Melanocyte of skin (primary cell): Measurements from ENCODE around the gene AP1M1. TPM values are rescaled to one million over a fixed set of nuclear protein-coding genes. Genes with fewer than 3 reads are reported as not detected.

ENCODE experiments used
- small RNA-seq, 2 donors: library from RNA; depleted of rRNA; stranded (forward); fragments of <200 nt; gene quantifications; one replicate each; pipeline ENCODE3, GENCODE V24; 2012
- total RNA-seq, 2 donors: library from RNA; depleted of rRNA; stranded (reverse); fragments of >200 nt; gene quantifications; 2 replicates each; pipeline ENCODE4 v1.2.3, GENCODE V29; 2012

AP1M1 gene
- 10 to 100 TPM; 74.3 to 82.6 TPM for total RNA-seq

DNA sequence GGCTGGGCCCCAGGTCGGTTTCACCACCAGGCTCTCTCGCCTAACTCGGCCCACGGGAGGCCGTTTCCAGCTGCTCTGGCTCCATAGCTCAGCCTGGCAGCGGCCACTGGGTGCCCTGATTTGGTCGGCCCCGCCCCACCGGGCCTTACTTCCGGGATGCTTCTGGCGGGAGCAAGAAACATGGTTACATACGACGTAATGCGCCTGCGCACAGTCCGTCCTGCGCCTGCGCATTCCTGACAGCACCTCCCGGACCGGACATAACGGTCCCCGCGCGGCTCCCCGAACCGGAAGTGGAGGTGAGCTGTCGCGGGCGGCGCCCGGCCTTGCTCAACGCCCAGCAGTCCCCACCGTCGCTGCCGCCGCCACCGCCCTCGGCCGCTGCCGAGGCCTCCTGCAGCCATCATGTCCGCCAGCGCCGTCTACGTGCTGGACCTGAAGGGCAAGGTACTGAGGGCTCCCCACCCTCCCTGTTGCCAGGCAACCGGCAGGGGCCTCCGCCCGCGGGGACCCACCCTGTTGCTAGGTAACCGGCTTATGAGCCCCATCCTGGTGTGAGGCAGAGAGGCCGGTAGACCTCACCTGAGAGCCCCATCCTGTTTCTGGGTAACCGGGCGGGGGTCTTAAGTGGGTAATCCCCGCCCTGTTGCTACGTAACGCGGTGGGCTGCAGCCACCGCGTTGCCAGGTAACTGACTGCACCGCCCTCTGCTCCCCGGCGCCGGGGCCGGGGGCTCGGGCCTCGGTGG is at the start of gene AP1M1:
TSS of gene AP1M1 (plus strand) at position 290 of the 748 bp plus-strand sequence. CDS start at position 406, 116 bp downstream.

DNA sequence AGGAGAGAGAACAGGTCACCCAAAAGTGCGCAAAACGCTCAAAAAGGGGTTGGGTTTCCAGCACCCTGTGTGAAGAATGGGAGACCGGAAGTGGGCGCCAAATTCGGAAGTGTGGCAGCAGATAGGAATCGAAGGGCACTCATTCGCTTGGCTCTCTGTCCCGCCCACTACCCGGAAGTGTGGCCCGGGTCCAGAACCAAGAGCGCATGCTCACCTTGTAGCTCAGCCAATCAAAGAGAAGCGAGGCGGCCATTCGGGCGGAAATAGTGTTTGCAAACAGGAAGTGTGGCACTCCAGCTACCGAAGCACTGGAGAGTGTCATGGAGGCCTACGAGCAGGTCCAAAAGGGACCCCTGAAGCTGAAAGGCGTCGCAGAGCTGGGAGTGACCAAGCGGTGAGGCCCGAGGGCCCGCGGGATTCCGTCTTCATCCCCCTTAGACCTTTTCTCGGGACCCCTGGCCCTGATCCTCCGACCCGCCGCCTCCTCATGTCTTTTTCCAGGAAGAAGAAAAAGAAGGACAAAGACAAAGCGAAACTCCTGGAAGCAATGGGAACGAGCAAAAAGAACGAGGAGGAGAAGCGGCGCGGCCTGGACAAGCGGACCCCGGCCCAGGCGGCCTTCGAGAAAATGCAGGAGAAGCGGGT is 12.5 kb upstream of the AP1M1 start, which contains the start of gene FAM32A:
TSS of gene FAM32A (plus strand) at position 288 of the 645 bp plus-strand sequence. CDS start at position 321, 33 bp downstream.

Small RNA genes lying within 50 kb of the gene (small RNA-seq; reads per million reads assigned to genes)
- gene RF00017, result 0 reads per million in 2 donors

Other genes with a start within 250 kb of the AP1M1 start
- not detected for gene OR10H4, start 248.9 kb upstream of the AP1M1 start, total RNA-seq
- 100 to 1,000 TPM; 409 to 554 TPM for gene TPM4, start 121.4 kb upstream of the AP1M1 start, total RNA-seq
- 100 to 1,000 TPM in 1 of 2 donors, 10 to 100 TPM in 1; 89.5 to 143 TPM for gene RAB8A, start 86.0 kb upstream of the AP1M1 start, total RNA-seq
- gene HSH2D, start 54.2 kb upstream of the AP1M1 start, total RNA-seq, result not detected
- not detected for gene CIB3, start 24.4 kb upstream of the AP1M1 start, total RNA-seq
- gene FAM32A, start 12.5 kb upstream of the AP1M1 start, total RNA-seq, result 10 to 100 TPM; 89.1 to 99.6 TPM
- gene KLF2, start 126.9 kb downstream of the AP1M1 start, total RNA-seq, result 1 to 10 TPM in 1 of 2 donors, under 1 TPM in 1; under 0.01 to 5.3 TPM